Stimulated activated CD4-positive, alpha-beta T cell treated with anti-CD3 and anti-CD28 coated beads, TNF-alpha, amount 100 ng/mL, for 1 hour (primary cell): ENCODE measurements around the gene ABCG1.

ENCODE experiments used
- DNase-seq, 3 donors: peaks; one replicate each; pipeline ENCODE4 v3.0.0-alpha.2; 2020; ENCODE audit warnings: low read depth in 3 of 3, low spot score in 1 of 3

Gene ABCG1

DNA sequence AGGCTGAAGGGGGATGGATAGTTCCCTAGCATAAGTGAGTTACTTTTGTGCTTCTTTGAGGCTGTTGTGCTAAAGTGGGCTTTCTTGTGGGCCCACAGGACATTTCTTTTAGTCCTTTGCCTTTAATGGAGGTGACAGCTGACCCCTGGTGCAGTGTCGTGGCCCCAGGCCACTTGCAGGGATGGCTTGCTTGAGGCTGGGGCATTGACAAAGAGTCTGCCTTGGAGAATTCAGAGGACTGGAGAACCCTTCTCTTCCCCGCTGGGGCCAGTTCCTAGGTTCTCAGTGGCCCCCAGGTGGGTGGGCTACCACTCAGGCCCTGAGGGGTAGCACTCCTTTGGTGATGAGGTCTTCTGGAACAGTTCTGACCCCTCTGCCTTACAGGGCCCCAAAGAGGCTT lies 12.8 kb downstream of the ABCG1 start:
- DNase-seq: no peak

- DNase-seq: no peak
These were observed 13.4 kb downstream of the ABCG1 start for GRCh38 chr21:42232176-42232825.

- peak; percentile 51 to 65 (median 54) for DNase-seq
These were observed 14.4 kb downstream of the ABCG1 start for GRCh38 chr21:42233067-42233961.

DNA sequence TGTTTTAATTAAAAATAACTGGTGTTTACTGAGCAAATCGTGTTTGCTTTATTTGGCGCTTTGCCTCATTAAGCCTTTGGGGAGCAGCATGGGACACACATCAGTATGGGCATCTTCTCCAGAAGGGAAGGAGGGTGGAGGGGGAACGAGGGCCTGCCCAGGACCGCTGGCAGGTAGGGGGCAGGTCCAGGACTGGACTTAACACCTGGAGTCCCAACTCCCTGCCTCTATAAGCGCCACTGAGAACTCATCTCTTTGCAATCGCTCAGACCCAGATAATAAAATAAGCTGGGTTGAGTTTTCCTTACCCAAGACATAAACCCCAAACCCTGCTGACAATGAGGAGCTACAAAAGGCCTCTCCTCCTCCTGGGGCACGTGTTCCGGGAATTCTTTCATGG lies 15.1 kb downstream of the ABCG1 start:
- DNase-seq: no peak

- peak in 2 of 3 donors; percentile 55 for DNase-seq
These were observed 15.7 kb downstream of the ABCG1 start for GRCh38 chr21:42234464-42235241.

GRCh38 chr21:42235593-42235992 lies 16.7 kb downstream of the ABCG1 start:
- no peak for DNase-seq

GRCh38 chr21:42236014-42236413 lies 17.1 kb downstream of the ABCG1 start:
- DNase-seq: no peak

GRCh38 chr21:42236693-42237092 lies 17.8 kb downstream of the ABCG1 start:
- DNase-seq: no peak

GRCh38 chr21:42237161-42237560 lies 18.2 kb downstream of the ABCG1 start:
- no peak for DNase-seq

- DNase-seq: no peak
These were observed 18.6 kb downstream of the ABCG1 start for GRCh38 chr21:42237577-42237976.

DNA sequence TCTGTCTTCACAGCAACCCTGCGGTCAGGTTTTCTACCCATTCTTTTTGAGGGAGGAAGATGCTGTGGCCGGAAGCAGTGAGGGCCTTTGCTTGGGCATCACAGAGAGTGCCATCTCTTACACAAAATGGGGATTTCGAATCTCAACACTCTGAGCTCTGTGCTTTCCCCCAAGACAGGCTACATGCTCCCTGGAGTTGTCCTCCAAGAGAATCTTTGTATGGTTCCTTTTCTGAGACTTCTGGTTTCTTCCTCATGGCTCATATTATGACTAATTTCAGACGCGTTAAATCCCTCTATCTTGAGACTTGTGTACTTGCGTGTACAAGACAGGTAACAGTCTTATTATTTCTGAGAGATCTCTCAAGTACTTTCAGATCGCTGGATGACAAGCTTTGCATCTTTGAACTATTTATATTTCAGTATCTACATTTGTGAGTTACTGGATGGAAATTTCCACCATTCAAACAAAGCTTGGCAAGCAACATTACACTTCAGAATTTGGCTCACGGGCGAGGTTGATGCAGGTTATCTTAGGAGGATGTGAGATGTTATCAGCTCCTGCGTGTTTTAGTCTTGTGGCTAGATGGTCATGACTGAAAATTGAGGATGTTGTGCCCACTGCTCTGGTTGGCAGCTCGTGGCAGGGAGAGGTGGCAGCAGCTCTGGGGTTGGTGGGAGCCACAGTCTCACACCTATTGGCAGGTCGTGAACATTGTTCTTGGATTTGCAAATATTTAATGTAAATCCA lies 19.4 kb downstream of the ABCG1 start:
- DNase-seq: no peak

- no peak for DNase-seq
These were observed 20.6 kb downstream of the ABCG1 start for GRCh38 chr21:42239556-42239955.

DNA sequence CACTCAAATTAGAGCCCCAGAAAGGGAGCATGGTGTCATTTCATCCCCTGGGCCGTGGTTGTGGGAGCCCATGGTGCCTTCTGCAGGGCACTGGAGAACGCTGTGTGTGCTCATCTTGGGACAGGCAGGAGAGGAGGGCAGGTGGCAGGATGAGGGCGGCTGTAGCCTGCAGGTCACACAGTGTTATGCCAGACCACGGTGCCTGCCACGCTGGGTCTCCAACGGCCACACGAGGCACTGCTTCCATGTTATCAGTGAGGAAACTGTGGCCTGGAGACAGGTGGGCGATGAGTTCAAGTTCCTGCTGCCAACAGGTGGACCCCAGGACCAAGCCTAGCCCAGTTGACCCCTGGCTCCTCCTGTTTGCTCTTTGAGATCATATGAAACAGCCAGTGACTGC lies 21.0 kb downstream of the ABCG1 start:
- DNase-seq: no peak

DNA sequence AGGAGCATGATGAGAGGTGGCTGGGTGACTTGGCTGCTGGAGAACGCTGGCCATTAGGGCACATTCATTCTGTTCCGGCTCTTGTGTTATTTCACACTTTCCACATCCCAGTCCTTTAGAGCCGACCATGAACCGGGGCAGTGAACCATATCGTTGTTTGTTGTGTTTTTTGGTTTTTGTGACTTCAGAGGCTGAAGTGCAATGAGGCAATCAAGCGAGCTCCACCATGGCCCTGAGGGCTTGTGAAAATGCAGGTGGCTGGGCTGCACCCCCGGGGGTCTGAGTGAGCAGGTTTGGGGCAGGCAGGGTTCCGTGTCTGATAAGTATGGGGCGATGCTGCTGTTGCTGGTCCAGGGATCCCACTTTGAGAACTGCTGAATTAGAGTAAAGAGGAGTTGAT lies 23.7 kb downstream of the ABCG1 start:
- DNase-seq: no peak

DNA sequence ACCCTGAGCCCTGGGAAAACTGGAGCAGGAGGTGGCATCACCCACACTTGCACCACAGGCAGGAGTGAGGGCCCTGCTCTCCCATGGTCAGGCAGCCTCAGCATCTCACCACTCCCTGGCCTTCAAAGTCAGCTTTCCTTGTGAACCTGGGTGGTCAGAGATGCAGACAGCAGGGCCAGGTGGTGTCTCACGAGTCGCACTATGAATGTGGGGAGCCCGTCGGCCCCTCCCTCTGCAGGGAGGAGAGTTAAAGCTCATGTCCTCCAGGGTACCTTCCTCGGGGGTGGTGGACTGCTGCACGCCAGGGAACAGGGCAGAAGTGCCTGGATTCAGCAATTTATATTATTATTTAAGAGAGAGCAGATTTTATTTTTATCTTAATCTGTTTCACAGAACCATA lies 24.1 kb downstream of the ABCG1 start:
- no peak for DNase-seq

- DNase-seq: no peak
These were observed 26.6 kb downstream of the ABCG1 start for GRCh38 chr21:42245331-42246193.

DNA sequence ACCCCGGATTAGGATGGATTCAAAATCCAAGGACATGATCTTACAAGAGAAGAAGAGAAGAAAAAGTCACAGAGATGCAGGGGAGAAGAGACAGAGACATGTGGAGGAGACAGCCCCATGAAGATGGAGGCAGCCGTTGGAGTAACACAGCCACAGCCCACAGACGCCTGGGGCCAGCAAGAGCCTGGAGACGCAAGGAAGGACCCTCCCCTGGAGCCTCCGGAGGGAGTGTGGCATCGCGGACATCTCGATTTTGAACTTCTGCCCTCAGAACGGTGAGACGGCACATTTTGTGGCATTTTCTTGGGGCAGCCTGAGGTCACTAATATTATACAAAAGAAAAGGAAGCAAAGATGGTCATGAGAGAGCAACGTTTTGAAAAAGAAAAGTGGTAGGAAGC lies 28.8 kb downstream of the ABCG1 start:
- no peak for DNase-seq

GRCh38 chr21:42248241-42248640 lies 29.3 kb downstream of the ABCG1 start:
- no peak for DNase-seq

DNA sequence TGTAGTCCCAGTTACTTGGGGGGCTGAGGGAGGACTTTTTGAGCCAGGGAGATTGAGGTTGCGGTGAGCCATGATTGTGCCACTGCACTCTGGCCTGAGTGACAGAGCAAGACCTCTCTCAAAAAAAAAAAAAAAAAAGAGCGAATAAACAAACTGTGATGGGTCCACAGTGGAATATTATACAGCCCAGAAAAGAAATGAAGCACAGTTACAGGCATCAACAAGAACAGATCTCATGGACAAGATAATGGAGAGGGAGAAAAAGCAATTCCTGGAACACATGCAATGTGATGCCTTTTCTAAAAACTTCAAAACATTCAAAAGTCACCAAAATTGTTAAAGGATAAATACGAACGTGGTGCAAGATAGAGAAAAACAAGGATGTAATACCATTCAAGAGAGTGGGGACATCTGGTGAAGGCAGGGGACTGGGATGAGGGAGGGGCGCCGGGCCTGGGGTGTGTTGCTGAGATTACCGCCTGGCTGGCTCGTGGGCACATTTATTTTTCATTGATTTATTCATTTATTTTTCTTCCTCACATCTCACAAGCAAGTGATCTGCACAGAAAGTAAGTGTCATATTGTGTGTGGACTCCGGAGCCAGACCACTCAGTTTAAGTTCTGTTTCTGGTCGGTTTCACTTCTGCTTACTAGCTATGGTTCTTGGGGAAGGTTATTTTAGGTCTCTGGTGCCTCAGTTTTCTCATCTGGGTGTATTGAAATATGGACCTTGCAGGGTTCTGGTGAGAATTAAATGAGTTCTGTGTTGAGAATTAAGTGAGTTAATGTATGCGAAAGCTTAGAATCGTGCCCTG lies 30.1 kb downstream of the ABCG1 start:
- DNase-seq: no peak
